UCSD-AML1 (cell line): ENCODE results near the gene ADGRE2.
"Not testable (repeated sequence)": the region's sequence is repeated elsewhere in the genome, so short reads cannot be mapped to it uniquely, and the experiment has no call there.

Experiments used
- DNase-seq: peaks from one replicate; lab custom pipeline; 2025; ENCODE audit not compliant: unreplicated experiment; lab: John Stamatoyannopoulos, UW

Gene ADGRE2

GRCh38 chr19:14778110-14778845 is at the start of gene ADGRE2:
Gene ADGRE2, minus strand, starts transcription at chr19:14778560. Its CDS starts 1,804 bp downstream, at chr19:14776756.
- not testable (repeated sequence) for DNase-seq

- DNase-seq: no peak
These were observed 47.6 kb upstream of the ADGRE2 start for GRCh38 chr19:14826006-14826405.

- no peak for DNase-seq
These were observed 43.6 kb upstream of the ADGRE2 start for GRCh38 chr19:14821937-14822336.

GRCh38 chr19:14818588-14818987 is 40.2 kb upstream of the ADGRE2 start:
- no peak for DNase-seq

- no peak for DNase-seq
These were observed 38.7 kb upstream of the ADGRE2 start for GRCh38 chr19:14817052-14817451.

GRCh38 chr19:14814982-14815652 is 36.8 kb upstream of the ADGRE2 start:
- no peak for DNase-seq

- DNase-seq: no peak
These were observed 31.1 kb upstream of the ADGRE2 start for GRCh38 chr19:14809272-14810057.

GRCh38 chr19:14804765-14805164 is 26.4 kb upstream of the ADGRE2 start:
- DNase-seq: no peak

- DNase-seq: no peak
These were observed 20.4 kb upstream of the ADGRE2 start for GRCh38 chr19:14798760-14799159.

- DNase-seq: no peak
These were observed 17.7 kb upstream of the ADGRE2 start for GRCh38 chr19:14796021-14796420.

- DNase-seq: no peak
These were observed 16.8 kb upstream of the ADGRE2 start for GRCh38 chr19:14795078-14795721.

GRCh38 chr19:14792250-14792649 is 13.9 kb upstream of the ADGRE2 start:
- DNase-seq: not testable (repeated sequence)

GRCh38 chr19:14786421-14786851 is 8.1 kb upstream of the ADGRE2 start:
- DNase-seq: peak; percentile 38

GRCh38 chr19:14785102-14785793 is 6.9 kb upstream of the ADGRE2 start:
- peak; percentile 72 for DNase-seq

GRCh38 chr19:14784730-14785101 is 6.4 kb upstream of the ADGRE2 start:
- DNase-seq: peak; percentile 78

GRCh38 chr19:14783410-14783998 is 5.1 kb upstream of the ADGRE2 start:
- not testable (repeated sequence) for DNase-seq

GRCh38 chr19:14782626-14783409 is 4.5 kb upstream of the ADGRE2 start:
- no peak for DNase-seq

- DNase-seq: not testable (repeated sequence)
These were observed 3.6 kb upstream of the ADGRE2 start for GRCh38 chr19:14781713-14782536.
